Measurements from ENCODE around the gene KLRC1. TPM values are rescaled to one million over a fixed set of nuclear protein-coding genes. Genes with fewer than 3 reads are reported as not detected.
"Not testable (repeated sequence)": the region's sequence is repeated elsewhere in the genome, so short reads cannot be mapped to it uniquely, and the experiment has no call there.

The KLRC1 gene
- not detected for polyA plus RNA-seq (2012; ENCODE audit: low read depth, missing spikeins)

GRCh38 chr12:10453156-10453555, at the start of gene KLRC1:
KLRC1 (minus strand) TSS chr12:10453377; CDS start chr12:10451156, 2,221 bp downstream.
- no peak for FAIRE-seq
- TF ChIP-seq POU2F2 (IDR thresholded peaks at IDR 0.05; ENCODE audit: low read depth, low read length) (no peak), TAF1 (IDR thresholded peaks at IDR 0.05; ENCODE audit: low read depth, low read length) (no peak), SPI1 (IDR thresholded peaks at IDR 0.05; ENCODE audit: low read depth, low read length) (no peak), POLR2AphosphoS5 (IDR thresholded peaks at IDR 0.05; ENCODE audit: low read depth, low read length) (no peak), PAX5 (IDR thresholded peaks at IDR 0.05; ENCODE audit: insufficient read depth, low read length, severe bottlenecking) (no peak), POLR2A (IDR thresholded peaks at IDR 0.05; ENCODE audit: low read depth, low read length) (no peak)
- DNase-seq (ENCODE audit: insufficient read length, low spot score): no peak

GRCh38 chr12:10501030-10501429, 47.9 kb upstream of the KLRC1 start:
- FAIRE-seq (no peak), DNase-seq (ENCODE audit: insufficient read length, low spot score) (no peak)
- TF ChIP-seq POU2F2 (IDR thresholded peaks at IDR 0.05; ENCODE audit: low read depth, low read length) (no peak), SPI1 (IDR thresholded peaks at IDR 0.05; ENCODE audit: low read depth, low read length) (no peak), PAX5 (IDR thresholded peaks at IDR 0.05; ENCODE audit: insufficient read depth, low read length, severe bottlenecking) (no peak), POLR2AphosphoS5 (IDR thresholded peaks at IDR 0.05; ENCODE audit: low read depth, low read length) (no peak), POLR2A (IDR thresholded peaks at IDR 0.05; ENCODE audit: low read depth, low read length) (no peak), TAF1 (IDR thresholded peaks at IDR 0.05; ENCODE audit: low read depth, low read length) (no peak)

- FAIRE-seq: no peak
- DNase-seq (ENCODE audit: insufficient read length, low spot score): no peak
- no peak for TF ChIP-seq TAF1 (IDR thresholded peaks at IDR 0.05; ENCODE audit: low read depth, low read length)
Measured at GRCh38 chr12:10498042-10498441, 44.9 kb upstream of the KLRC1 start.

GRCh38 chr12:10497602-10498001, 44.4 kb upstream of the KLRC1 start:
- TF ChIP-seq POU2F2 (IDR thresholded peaks at IDR 0.05; ENCODE audit: low read depth, low read length) (no peak), SPI1 (IDR thresholded peaks at IDR 0.05; ENCODE audit: low read depth, low read length) (no peak)
- DNase-seq (ENCODE audit: insufficient read length, low spot score) (no peak), FAIRE-seq (no peak)

GRCh38 chr12:10491766-10492165, 38.6 kb upstream of the KLRC1 start:
- no peak for DNase-seq (ENCODE audit: insufficient read length, low spot score)

GRCh38 chr12:10487328-10487727, 34.2 kb upstream of the KLRC1 start:
- not testable (repeated sequence) for DNase-seq (ENCODE audit: insufficient read length, low spot score); FAIRE-seq

More at GRCh38 chr12:10491766-10492165, 38.6 kb upstream of the KLRC1 start:
- no peak for FAIRE-seq
- TF ChIP-seq SPI1 (IDR thresholded peaks at IDR 0.05; ENCODE audit: low read depth, low read length): no peak
- TF ChIP-seq POLR2AphosphoS5 (IDR thresholded peaks at IDR 0.05; ENCODE audit: low read depth, low read length): no peak
- no peak for TF ChIP-seq TAF1 (IDR thresholded peaks at IDR 0.05; ENCODE audit: low read depth, low read length)
- no peak for TF ChIP-seq PAX5 (IDR thresholded peaks at IDR 0.05; ENCODE audit: insufficient read depth, low read length, severe bottlenecking)
- no peak for TF ChIP-seq POU2F2 (IDR thresholded peaks at IDR 0.05; ENCODE audit: low read depth, low read length)
- no peak for TF ChIP-seq POLR2A (IDR thresholded peaks at IDR 0.05; ENCODE audit: low read depth, low read length)

GRCh38 chr12:10481901-10482300, 28.7 kb upstream of the KLRC1 start:
- not testable (repeated sequence) for FAIRE-seq; DNase-seq (ENCODE audit: insufficient read length, low spot score)

GRCh38 chr12:10472808-10473207, 19.6 kb upstream of the KLRC1 start:
- DNase-seq (ENCODE audit: insufficient read length, low spot score); FAIRE-seq: not testable (repeated sequence)

- DNase-seq (ENCODE audit: insufficient read length, low spot score) (no peak), FAIRE-seq (no peak)
- TF ChIP-seq PAX5 (IDR thresholded peaks at IDR 0.05; ENCODE audit: insufficient read depth, low read length, severe bottlenecking): no peak
- no peak for TF ChIP-seq POU2F2 (IDR thresholded peaks at IDR 0.05; ENCODE audit: low read depth, low read length)
- no peak for TF ChIP-seq POLR2A (IDR thresholded peaks at IDR 0.05; ENCODE audit: low read depth, low read length)
- no peak for TF ChIP-seq SPI1 (IDR thresholded peaks at IDR 0.05; ENCODE audit: low read depth, low read length)
- TF ChIP-seq TAF1 (IDR thresholded peaks at IDR 0.05; ENCODE audit: low read depth, low read length): no peak
- TF ChIP-seq POLR2AphosphoS5 (IDR thresholded peaks at IDR 0.05; ENCODE audit: low read depth, low read length): no peak
Measured at GRCh38 chr12:10469701-10470100, 16.5 kb upstream of the KLRC1 start.

- DNase-seq (ENCODE audit: insufficient read length, low spot score): no peak
- TF ChIP-seq POU2F2 (IDR thresholded peaks at IDR 0.05; ENCODE audit: low read depth, low read length): no peak
- no peak for TF ChIP-seq TAF1 (IDR thresholded peaks at IDR 0.05; ENCODE audit: low read depth, low read length)
- no peak for TF ChIP-seq SPI1 (IDR thresholded peaks at IDR 0.05; ENCODE audit: low read depth, low read length)
- no peak for TF ChIP-seq POLR2A (IDR thresholded peaks at IDR 0.05; ENCODE audit: low read depth, low read length)
- no peak for TF ChIP-seq PAX5 (IDR thresholded peaks at IDR 0.05; ENCODE audit: insufficient read depth, low read length, severe bottlenecking)
- TF ChIP-seq POLR2AphosphoS5 (IDR thresholded peaks at IDR 0.05; ENCODE audit: low read depth, low read length): no peak
- FAIRE-seq: no peak
Measured at GRCh38 chr12:10466311-10466710, 13.1 kb upstream of the KLRC1 start.

GRCh38 chr12:10457760-10458159, 4.6 kb upstream of the KLRC1 start:
- DNase-seq (ENCODE audit: insufficient read length, low spot score): no peak
- TF ChIP-seq PAX5 (IDR thresholded peaks at IDR 0.05; ENCODE audit: insufficient read depth, low read length, severe bottlenecking) (no peak), SPI1 (IDR thresholded peaks at IDR 0.05; ENCODE audit: low read depth, low read length) (no peak), POLR2A (IDR thresholded peaks at IDR 0.05; ENCODE audit: low read depth, low read length) (no peak), POLR2AphosphoS5 (IDR thresholded peaks at IDR 0.05; ENCODE audit: low read depth, low read length) (no peak), TAF1 (IDR thresholded peaks at IDR 0.05; ENCODE audit: low read depth, low read length) (no peak), POU2F2 (IDR thresholded peaks at IDR 0.05; ENCODE audit: low read depth, low read length) (no peak)
- FAIRE-seq: no peak

Measured in GM12891 (cell line).